H1 (cell line): ENCODE data around the gene CFAP65. TPM values are rescaled to one million over a fixed set of nuclear protein-coding genes. Genes with fewer than 3 reads are reported as not detected.

Experiments
- CTCF ChIA-PET: fragments of 300-600 bp; sonication (Branson Sonifier 250); formaldehyde crosslinking; loops from one replicate; lab custom pipeline; 2021; ENCODE audit not compliant: partially characterized antibody; lab: Charles Lee
- POLR2A ChIA-PET: fragments of 300-600 bp; sonication (Branson Sonifier 250); formaldehyde crosslinking; loops from one replicate; lab custom pipeline; 2021; ENCODE audit warnings: inconsistent platforms; ENCODE audit not compliant: partially characterized antibody; lab: Charles Lee
- DNase-seq, 2 experiments: peaks; one replicate each; pipeline versions ENCODE4 v3.0.0 to v3.0.0-alpha.2; 2010 to 2022; ENCODE audit warnings: low spot score in 2 of 2, low read depth in 1 of 2, mixed read lengths in 1 of 2
- FAIRE-seq: peaks from 2 replicates; lab custom pipeline; 2011; peaks lifted over from hg19 to GRCh38; lab: Jason Lieb, UNC
- H2AFZ ChIP-seq: 2 replicates; pipeline ENCODE4 v1.8.1; 2012; ENCODE audit warnings: low read length, inconsistent platforms
- H2AK5ac ChIP-seq: 2 replicates; pipeline ENCODE4 v1.6.1; 2013; ENCODE audit warnings: low read depth, low read length
- H2BK120ac ChIP-seq: replicated peaks from 2 replicates; pipeline ENCODE3; 2013; ENCODE audit warnings: low read depth, low read length, inconsistent platforms
- H2BK12ac ChIP-seq: 2 replicates; pipeline ENCODE4 v1.6.1; 2013; ENCODE audit warnings: low read depth, low read length
- H2BK15ac ChIP-seq: 2 replicates; pipeline ENCODE4 v1.6.1; 2013; ENCODE audit warnings: low read length
- H2BK20ac ChIP-seq: 2 replicates; pipeline ENCODE4 v1.6.1; 2013; ENCODE audit warnings: low read length
- H2BK5ac ChIP-seq: 2 replicates; pipeline ENCODE4 v1.6.1; 2013; ENCODE audit warnings: low read depth, low read length
- H3K14ac ChIP-seq: 2 replicates; pipeline ENCODE4 v1.6.1; 2013; ENCODE audit warnings: inconsistent platforms; ENCODE audit not compliant: insufficient read length
- H3K18ac ChIP-seq: 2 replicates; pipeline ENCODE4 v1.6.1; 2013; ENCODE audit warnings: low read length; ENCODE audit errors: extremely low read depth
- H3K23ac ChIP-seq: 2 replicates; pipeline ENCODE4 v1.6.1; 2013; ENCODE audit warnings: inconsistent platforms; ENCODE audit not compliant: insufficient read length
- H3K23me2 ChIP-seq: 2 replicates; pipeline ENCODE4 v1.6.1; 2013; ENCODE audit warnings: low read depth, low read length
- H3K27ac ChIP-seq: 2 replicates; pipeline ENCODE4 v1.6.1; 2011; ENCODE audit warnings: low read depth, low read length, inconsistent platforms
- H3K27me3 ChIP-seq, 4 experiments: replicated peaks in 1 of 4; 1 replicate in 1 of 4; 2 replicates in 3 of 4; pipeline versions ENCODE4 v1.6.1 to v1.8.1; 2011 to 2013; ENCODE audit warnings: low read length in 3 of 4, mild to moderate bottlenecking in 3 of 4, inconsistent platforms in 2 of 4, mixed read lengths in 2 of 4, moderate library complexity in 1 of 4; ENCODE audit not compliant: control insufficient read depth in 3 of 4, insufficient read depth in 3 of 4; ENCODE audit errors: extremely low read depth in 1 of 4
- H3K36me3 ChIP-seq, 4 experiments: 2 replicates each; pipeline versions ENCODE4 v1.6.1 to v1.8.1; 2011 to 2013; ENCODE audit warnings: mild to moderate bottlenecking in 4 of 4, low read length in 3 of 4, moderate library complexity in 2 of 4, control low read depth in 1 of 4, inconsistent platforms in 1 of 4; ENCODE audit not compliant: insufficient read depth in 4 of 4, control insufficient read depth in 2 of 4
- H3K4ac ChIP-seq: replicated peaks from 2 replicates; pipeline ENCODE3; 2013; ENCODE audit warnings: low read length, low read depth, mixed read lengths, inconsistent platforms; ENCODE audit not compliant: insufficient read length
- H3K4me1 ChIP-seq, 4 experiments: replicated peaks in 1 of 4; 1 replicate in 1 of 4; 2 replicates in 3 of 4; pipeline versions ENCODE4 v1.6.1 to v1.8.1; 2011 to 2013; ENCODE audit warnings: low read length in 3 of 4, inconsistent platforms in 2 of 4, mixed read lengths in 1 of 4; ENCODE audit not compliant: insufficient read depth in 4 of 4, control insufficient read depth in 3 of 4
- H3K4me2 ChIP-seq, 2 experiments: 2 replicates each; pipeline versions ENCODE4 v1.6.1 to v1.8.1; 2011 to 2013; ENCODE audit warnings: low read depth in 2 of 2, low read length in 2 of 2, control low read depth in 1 of 2, inconsistent platforms in 1 of 2, mild to moderate bottlenecking in 1 of 2; ENCODE audit not compliant: insufficient read depth in 1 of 2
- H3K4me3 ChIP-seq, 4 experiments: fragments of 200-600, 300-600 bp in 1 of 4; sonication (generic), shearing (Covaris generic), sonication (Bioruptor Twin) in 1 of 4; 2 replicates each; pipeline versions ENCODE4 v1.5.1 to v1.8.1; 2011 to 2016; ENCODE audit warnings: low read length in 4 of 4, low read depth in 3 of 4, control low read depth in 2 of 4, inconsistent platforms in 2 of 4, mild to moderate bottlenecking in 2 of 4, mixed read lengths in 1 of 4, moderate library complexity in 1 of 4; ENCODE audit not compliant: insufficient read depth in 2 of 4; ENCODE audit errors: extremely low read depth in 1 of 4
- H3K56ac ChIP-seq: replicated peaks from 2 replicates; pipeline ENCODE3; 2013; ENCODE audit warnings: low read depth, mild to moderate bottlenecking, mixed read lengths, low read length, inconsistent platforms; ENCODE audit not compliant: insufficient read length
- H3K79me1 ChIP-seq: 2 replicates; pipeline ENCODE4 v1.6.1; 2013; ENCODE audit warnings: low read depth, low read length, control low read depth
- H3K79me2 ChIP-seq, 2 experiments: 2 replicates each; pipeline versions ENCODE4 v1.6.1 to v1.8.1; 2012 to 2013; ENCODE audit warnings: low read length in 2 of 2, mild to moderate bottlenecking in 2 of 2, inconsistent platforms in 1 of 2; ENCODE audit not compliant: insufficient read depth in 2 of 2, control insufficient read depth in 1 of 2
- H3K9ac ChIP-seq, 4 experiments: replicated peaks in 1 of 4; 1 replicate in 1 of 4; 2 replicates in 3 of 4; pipeline versions ENCODE4 v1.6.1 to v1.8.1; 2011 to 2013; ENCODE audit warnings: low read depth in 3 of 4, low read length in 3 of 4, control low read depth in 2 of 4, mild to moderate bottlenecking in 2 of 4, moderate library complexity in 2 of 4, inconsistent platforms in 1 of 4; ENCODE audit errors: extremely low read depth in 1 of 4
- H3K9me3 ChIP-seq, 2 experiments: 2 replicates each; pipeline versions ENCODE4 v1.6.1 to v1.8.1; 2012 to 2013; ENCODE audit warnings: mild to moderate bottlenecking in 2 of 2, moderate library complexity in 2 of 2, control low read depth in 1 of 2, inconsistent platforms in 1 of 2, low read depth in 1 of 2, low read length in 1 of 2, mixed read lengths in 1 of 2; ENCODE audit not compliant: insufficient read depth in 2 of 2
- H4K20me1 ChIP-seq, 2 experiments: replicated peaks in 1 of 2; 2 replicates each; pipeline versions ENCODE3 to v1.8.1; 2011 to 2013; ENCODE audit warnings: inconsistent platforms in 2 of 2, low read length in 2 of 2, mild to moderate bottlenecking in 1 of 2; ENCODE audit not compliant: insufficient read depth in 2 of 2, control insufficient read depth in 1 of 2
- H4K5ac ChIP-seq: 2 replicates; pipeline ENCODE4 v1.6.1; 2013; ENCODE audit warnings: low read length, low read depth, mixed read lengths, inconsistent platforms; ENCODE audit not compliant: insufficient read length
- H4K8ac ChIP-seq: 2 replicates; pipeline ENCODE4 v1.8.0; 2013; ENCODE audit warnings: mild to moderate bottlenecking, moderate library complexity, low read length, inconsistent platforms; ENCODE audit not compliant: insufficient read depth; ENCODE audit errors: extremely low read depth
- H4K91ac ChIP-seq: replicated peaks from 2 replicates; pipeline ENCODE3; 2013; ENCODE audit warnings: low read length, mixed read lengths, inconsistent platforms; ENCODE audit not compliant: insufficient read length
- ATF2 ChIP-seq: IDR thresholded peaks from 2 replicates; pipeline ENCODE4 v1.6.1; 2012; ENCODE audit warnings: low read length, inconsistent platforms
- EGR1 ChIP-seq: IDR thresholded peaks from 2 replicates; pipeline ENCODE4 v1.6.1; 2011; ENCODE audit warnings: low read depth, low read length, borderline replicate concordance
- EP300 ChIP-seq, 2 experiments: IDR thresholded peaks; 1 replicate in 1 of 2; 2 replicates in 1 of 2; pipeline ENCODE4 v1.6.1; 2011 to 2012; ENCODE audit warnings: low read depth in 2 of 2, low read length in 2 of 2, mild to moderate bottlenecking in 2 of 2, borderline replicate concordance in 1 of 2, inconsistent platforms in 1 of 2, moderate library complexity in 1 of 2
- FOSL1 ChIP-seq: IDR thresholded peaks from 2 replicates; pipeline ENCODE4 v1.6.1; 2011; ENCODE audit warnings: mild to moderate bottlenecking, low read depth, low read length, moderate library complexity; ENCODE audit not compliant: insufficient read depth
- GABPA ChIP-seq: IDR thresholded peaks from 2 replicates; pipeline ENCODE4 v1.6.1; 2011; ENCODE audit warnings: mild to moderate bottlenecking, low read length, moderate library complexity, borderline replicate concordance; ENCODE audit not compliant: insufficient read depth
- GTF2F1 ChIP-seq: IDR thresholded peaks from 2 replicates; pipeline ENCODE4 v1.6.1; 2012; ENCODE audit warnings: low read depth, low read length, improper control_type of control experiment, borderline replicate concordance
- NRF1 ChIP-seq: IDR thresholded peaks from 2 replicates; pipeline ENCODE4 v1.6.1; 2011; ENCODE audit warnings: mild to moderate bottlenecking, low read depth, low read length, improper control_type of control experiment
- SIX5 ChIP-seq: IDR thresholded peaks from 2 replicates; pipeline ENCODE4 v1.6.1; 2011; ENCODE audit warnings: mild to moderate bottlenecking, low read depth, low read length
- SP2 ChIP-seq: IDR thresholded peaks from 2 replicates; pipeline ENCODE4 v1.6.1; 2012; ENCODE audit warnings: mild to moderate bottlenecking, low read length, inconsistent platforms
- SP4 ChIP-seq: IDR thresholded peaks from 2 replicates; pipeline ENCODE4 v1.6.1; 2012; ENCODE audit warnings: low read length, inconsistent platforms
- TAF7 ChIP-seq: optimal IDR thresholded peaks from 2 replicates; pipeline ENCODE3; 2011; ENCODE audit warnings: low read depth, mild to moderate bottlenecking, inconsistent platforms, low read length, moderate library complexity, borderline replicate concordance
- ZNF274 ChIP-seq: IDR thresholded peaks from 2 replicates; pipeline ENCODE4 v1.7.0; 2012; ENCODE audit warnings: low read length, borderline replicate concordance; ENCODE audit errors: extremely low read depth
- WGBS, 2 experiments: shearing (Covaris generic) in 1 of 2; methylation state at CpG; one replicate each; pipeline versions ENCODE4 v1.1.6 to v1.1.7; 2013 to 2015; ENCODE audit warnings: low lambda C conversion rate in 2 of 2, mixed read lengths in 2 of 2, inconsistent platforms in 1 of 2, low coverage in 1 of 2, missing lambda C conversion rate in 1 of 2; ENCODE audit not compliant: insufficient replicate concordance in 2 of 2, insufficient coverage in 1 of 2, insufficient read length in 1 of 2; ENCODE audit errors: extremely low coverage in 1 of 2, missing lambda C conversion rate in 1 of 2; 5-methylcytosine and 5-hydroxymethylcytosine counted together
- polyA plus RNA-seq, 7 experiments: library from polyadenylated mRNA; depleted of rRNA in 3 of 7; stranded (reverse) in 5 of 7; unstranded in 2 of 7; fragments of >200 nt in 5 of 7; fragments of 200-250 nt in 2 of 7; gene quantifications; 1 replicate in 5 of 7; 2 replicates in 1 of 7; 4 replicates in 1 of 7; pipeline versions ENCODE4 v1.2.1 to v1.2.3, GENCODE V29; 2011 to 2013; ENCODE audit warnings: missing spikeins in 2 of 7, mixed read lengths in 2 of 7
- total RNA-seq: library from RNA; stranded (reverse); fragmentation: NEBNext Ultra II Directional; extraction: Animal tissue kit (Norgen Biotek cat#: 25700); gene quantifications from 2 replicates; pipeline ENCODE4 v1.2.1, GENCODE V29; 2021

CFAP65 gene
- total and polyA plus RNA-seq, 2 of the 8 experiments (the other 6 are each of a cell fraction or from before 2014, with no cell fraction given): 0.19 to 0.45 TPM

GRCh38 chr2:218957671-218958070 is 83.6 kb downstream of the CFAP65 start:
- Histone ChIP-seq H3K27ac (no peak overlapping the region), H3K79me2 (no peaks in the 10 kb centered on the region), H3K9me3 (peaks cover 0 to 2% of the 10 kb centered on the region in 2 experiments; a peak in 1 of 4 replicates), H3K4me2 (no peak overlapping the region), H3K18ac (no peak overlapping the region), H2BK15ac (no peak overlapping the region), H3K27me3 (peaks cover 31 to 68% (median 53%) of the 10 kb centered on the region in 4 experiments), H4K20me1 (peaks cover 2 to 11% of the 10 kb centered on the region in 2 experiments), H2BK5ac (no peak overlapping the region), H2AFZ (no peak overlapping the region), H2BK20ac (no peak overlapping the region), H3K14ac (no peak overlapping the region), H3K9ac (no peak overlapping the region), H3K4me1 (peaks cover 2 to 23% (median 16%) of the 10 kb centered on the region in 4 experiments), H2BK12ac (no peak overlapping the region), H3K79me1 (no peaks in the 10 kb centered on the region), H2AK5ac (no peak overlapping the region), H4K5ac (no peak overlapping the region), H3K56ac (no peak overlapping the region), H3K4me3 (no peak overlapping the region), H2BK120ac (no peak overlapping the region), H4K8ac (no peak overlapping the region), H4K91ac (no peak overlapping the region), H3K23ac (no peak overlapping the region), H3K4ac (no peak overlapping the region), H3K36me3 (peaks cover 0 to 15% (median 0%) of the 10 kb centered on the region in 4 experiments; a peak in 1 of 8 replicates), H3K23me2 (peaks cover 10% of the 10 kb centered on the region)
- FAIRE-seq: no peak
- DNase-seq: no peak
- ChIA-PET POLR2A (interaction anchor here (1.1 kb wide), 1 partner anchor 73 kb away, joined by 3 read pairs; no protein-coding TSS in a partner anchor), CTCF (interaction anchor here (1.0 to 6.8 kb wide), 6 partner anchors 23 to 106 kb away, joined by 3 to 50 read pairs (median 3); no protein-coding TSS in a partner anchor)
- 70% methylated on average over 4 of the region's 4 CpGs; no CpG with 5 or more reads in 1 of the 2 experiments for WGBS, 2 experiments
- no peak for TF ChIP-seq TAF7
- no peak for TF ChIP-seq SP2
- TF ChIP-seq FOSL1: no peak
- TF ChIP-seq EGR1: no peak
- TF ChIP-seq GABPA: no peak
- TF ChIP-seq ATF2: no peak
- no peak for TF ChIP-seq NRF1
- TF ChIP-seq EP300 (IDR thresholded peaks at IDR 0.05; ENCODE audit: borderline replicate concordance in 1 of 2, low read depth in 2 of 2, low read length in 2 of 2): no peak
- TF ChIP-seq GTF2F1: no peak
- TF ChIP-seq ZNF274: no peak
- TF ChIP-seq SIX5: no peak
- TF ChIP-seq SP4: no peak
